T-helper 2 cell treated with Interferon-gamma antibody and Interleukin-4, amounts not matched to agents 5 μg/mL and 100 μg/mL, for 36 hours (primary cell): ENCODE results near the gene PSMD9.
"Not testable (repeated sequence)": the region's sequence is repeated elsewhere in the genome, so short reads cannot be mapped to it uniquely, and the experiment has no call there.

Experiments used
- DNase-seq: peaks from one replicate; pipeline ENCODE4 v3.0.0; 2021; ENCODE audit warnings: low spot score
- H3K27ac Mint-ChIP-seq: one replicate; pipeline ENCODE4 v1.8.0; 2021; ENCODE audit warnings: mild to moderate bottlenecking, mixed read lengths
- H3K27me3 Mint-ChIP-seq: one replicate; pipeline ENCODE4 v1.8.0; 2021; ENCODE audit warnings: low read depth, mixed read lengths
- H3K36me3 Mint-ChIP-seq: one replicate; pipeline ENCODE4 v1.8.0; 2021; ENCODE audit warnings: low read depth, mixed read lengths
- H3K4me1 Mint-ChIP-seq: one replicate; pipeline ENCODE4 v1.8.0; 2021; ENCODE audit warnings: low read depth, mixed read lengths
- H3K4me3 Mint-ChIP-seq: one replicate; pipeline ENCODE4 v1.8.0; 2022; ENCODE audit warnings: mild to moderate bottlenecking, moderate library complexity, mixed read lengths
- H3K9me3 Mint-ChIP-seq: one replicate; pipeline ENCODE4 v1.8.0; 2021; ENCODE audit warnings: mixed read lengths

PSMD9 gene

GRCh38 chr12:121888478-121889273 is at the start of gene PSMD9:
Gene PSMD9, plus strand, starts transcription at chr12:121888790. Its CDS starts 67 bp downstream, at chr12:121888857.
- Mint-ChIP-seq H3K36me3 (peaks cover 9% of the 10 kb centered on the region), H3K27me3 (peaks cover 1% of the 10 kb centered on the region), H3K27ac (peak within 1 kb of the TSS; percentile 99), H3K4me3 (peak within 1 kb of the TSS; percentile 96), H3K4me1 (peaks cover 24% of the 10 kb centered on the region), H3K9me3 (no peaks in the 10 kb centered on the region)
- peak; percentile 98 for DNase-seq

- Mint-ChIP-seq H3K36me3 (no peaks in the 10 kb centered on the region), H3K4me3 (peak overlapping the region; percentile 99), H3K27me3 (no peaks in the 10 kb centered on the region), H3K9me3 (no peaks in the 10 kb centered on the region), H3K4me1 (peaks cover 6% of the 10 kb centered on the region), H3K27ac (peak overlapping the region; percentile 81)
- DNase-seq = peak; percentile 98
These were observed 49.2 kb upstream of the PSMD9 start for GRCh38 chr12:121839106-121839992.

- peak overlapping the region; percentile 81 for H3K27ac Mint-ChIP-seq
- no peaks in the 10 kb centered on the region for H3K9me3 Mint-ChIP-seq
- H3K27me3 Mint-ChIP-seq = no peaks in the 10 kb centered on the region
- peaks cover 6% of the 10 kb centered on the region for H3K4me1 Mint-ChIP-seq
- DNase-seq = no peak
- H3K4me3 Mint-ChIP-seq = peak overlapping the region; percentile 99
- no peaks in the 10 kb centered on the region for H3K36me3 Mint-ChIP-seq
These were observed 48.4 kb upstream of the PSMD9 start for GRCh38 chr12:121839993-121840761.

GRCh38 chr12:121843236-121843982 is 45.2 kb upstream of the PSMD9 start:
- peaks cover 6% of the 10 kb centered on the region for H3K4me1 Mint-ChIP-seq
- no peaks in the 10 kb centered on the region for H3K27me3 Mint-ChIP-seq
- no peak overlapping the region for H3K4me3 Mint-ChIP-seq
- H3K9me3 Mint-ChIP-seq = no peaks in the 10 kb centered on the region
- DNase-seq = no peak
- no peaks in the 10 kb centered on the region for H3K36me3 Mint-ChIP-seq
- no peak overlapping the region for H3K27ac Mint-ChIP-seq

- H3K36me3 Mint-ChIP-seq = no peaks in the 10 kb centered on the region
- H3K27ac Mint-ChIP-seq = no peak overlapping the region
- H3K4me3 Mint-ChIP-seq = no peak overlapping the region
- H3K4me1 Mint-ChIP-seq = peaks cover 4% of the 10 kb centered on the region
- no peaks in the 10 kb centered on the region for H3K9me3 Mint-ChIP-seq
- no peak for DNase-seq
- no peaks in the 10 kb centered on the region for H3K27me3 Mint-ChIP-seq
These were observed 42.9 kb upstream of the PSMD9 start for GRCh38 chr12:121845701-121846100.

- Mint-ChIP-seq H3K4me3 (no peak overlapping the region), H3K9me3 (no peaks in the 10 kb centered on the region), H3K36me3 (no peaks in the 10 kb centered on the region), H3K4me1 (no peaks in the 10 kb centered on the region), H3K27ac (no peak overlapping the region), H3K27me3 (no peaks in the 10 kb centered on the region)
- DNase-seq = no peak
These were observed 39.4 kb upstream of the PSMD9 start for GRCh38 chr12:121849211-121849610.

GRCh38 chr12:121849665-121850064 is 38.9 kb upstream of the PSMD9 start:
- Mint-ChIP-seq H3K4me3 (no peak overlapping the region), H3K4me1 (no peaks in the 10 kb centered on the region), H3K27ac (no peak overlapping the region), H3K36me3 (no peaks in the 10 kb centered on the region), H3K9me3 (no peaks in the 10 kb centered on the region), H3K27me3 (no peaks in the 10 kb centered on the region)
- DNase-seq = no peak

GRCh38 chr12:121852392-121852791 is 36.2 kb upstream of the PSMD9 start:
- H3K4me3 Mint-ChIP-seq, H3K4me1 Mint-ChIP-seq, H3K36me3 Mint-ChIP-seq, H3K27me3 Mint-ChIP-seq, H3K27ac Mint-ChIP-seq, H3K9me3 Mint-ChIP-seq, DNase-seq: not testable (repeated sequence)

- Mint-ChIP-seq H3K4me1 (peaks cover 2% of the 10 kb centered on the region), H3K4me3 (no peak overlapping the region), H3K9me3 (no peaks in the 10 kb centered on the region), H3K36me3 (no peaks in the 10 kb centered on the region), H3K27me3 (no peaks in the 10 kb centered on the region), H3K27ac (no peak overlapping the region)
- DNase-seq = no peak
These were observed 31.0 kb upstream of the PSMD9 start for GRCh38 chr12:121857322-121858246.

- no peak overlapping the region for H3K27ac Mint-ChIP-seq
- no peak for DNase-seq
- H3K4me1 Mint-ChIP-seq = peaks cover 2% of the 10 kb centered on the region
- no peaks in the 10 kb centered on the region for H3K27me3 Mint-ChIP-seq
- H3K4me3 Mint-ChIP-seq = no peak overlapping the region
- H3K9me3 Mint-ChIP-seq = no peaks in the 10 kb centered on the region
- no peaks in the 10 kb centered on the region for H3K36me3 Mint-ChIP-seq
These were observed 30.3 kb upstream of the PSMD9 start for GRCh38 chr12:121858318-121858661.

- no peak for DNase-seq
- peaks cover 2% of the 10 kb centered on the region for H3K4me1 Mint-ChIP-seq
- H3K27me3 Mint-ChIP-seq = no peaks in the 10 kb centered on the region
These were observed 29.7 kb upstream of the PSMD9 start, which contains the start of gene HPD for GRCh38 chr12:121858662-121859572. Gene HPD, minus strand, starts transcription at chr12:121858859. Its CDS starts 36 bp downstream, at chr12:121858823.

GRCh38 chr12:121860257-121860656 is 28.3 kb upstream of the PSMD9 start:
- Mint-ChIP-seq H3K4me3 (no peak overlapping the region), H3K9me3 (no peaks in the 10 kb centered on the region), H3K27me3 (no peaks in the 10 kb centered on the region), H3K27ac (no peak overlapping the region), H3K4me1 (peaks cover 2% of the 10 kb centered on the region), H3K36me3 (no peaks in the 10 kb centered on the region)
- no peak for DNase-seq

More at GRCh38 chr12:121858662-121859572, 29.7 kb upstream of the PSMD9 start, which contains the start of gene HPD:
- Mint-ChIP-seq H3K9me3 (no peaks in the 10 kb centered on the region), H3K27ac (no peak within 1 kb of the TSS), H3K4me3 (no peak within 1 kb of the TSS), H3K36me3 (no peaks in the 10 kb centered on the region)
